NCI-H2081 treated with DMSO at 0.1 percent for 48 hours (cell line): ENCODE measurements around the gene RAMP3.
"Not testable (repeated sequence)": the region's sequence is repeated elsewhere in the genome, so short reads cannot be mapped to it uniquely, and the experiment has no call there.

Source experiments
- DNase-seq: peaks from one replicate; lab custom pipeline; 2025; lab: John Stamatoyannopoulos, UW

RAMP3 gene

GRCh38 chr7:45156516-45157272, 897 bp upstream of the RAMP3 start:
- no peak for DNase-seq

- no peak for DNase-seq
Observed at GRCh38 chr7:45157286-45157652, 322 bp upstream of the RAMP3 start.

DNA sequence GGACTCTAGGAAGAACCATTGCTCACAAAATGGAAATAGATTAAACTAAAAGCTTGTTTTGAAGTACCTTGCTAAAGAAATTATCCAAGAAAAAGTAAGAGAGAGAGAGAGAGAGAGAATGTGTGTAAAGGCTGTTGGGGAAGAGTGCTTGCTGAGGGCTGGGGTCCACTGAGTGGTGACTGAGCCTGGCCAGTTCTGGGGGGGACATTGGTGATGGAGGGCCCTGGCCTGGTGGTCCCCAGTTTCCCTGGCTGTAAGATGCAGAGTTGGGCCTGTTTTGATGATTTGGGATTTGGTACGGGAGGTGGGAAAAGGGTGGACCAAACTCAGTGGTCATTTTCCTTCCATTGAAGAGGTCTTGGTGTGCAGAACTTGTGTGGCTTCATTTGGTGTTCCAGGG, 880 bp downstream of the RAMP3 start:
- no peak for DNase-seq

- no peak for DNase-seq
Observed at GRCh38 chr7:45159296-45159695, 1.7 kb downstream of the RAMP3 start.

GRCh38 chr7:45160417-45160881, 2.9 kb downstream of the RAMP3 start:
- no peak for DNase-seq

DNA sequence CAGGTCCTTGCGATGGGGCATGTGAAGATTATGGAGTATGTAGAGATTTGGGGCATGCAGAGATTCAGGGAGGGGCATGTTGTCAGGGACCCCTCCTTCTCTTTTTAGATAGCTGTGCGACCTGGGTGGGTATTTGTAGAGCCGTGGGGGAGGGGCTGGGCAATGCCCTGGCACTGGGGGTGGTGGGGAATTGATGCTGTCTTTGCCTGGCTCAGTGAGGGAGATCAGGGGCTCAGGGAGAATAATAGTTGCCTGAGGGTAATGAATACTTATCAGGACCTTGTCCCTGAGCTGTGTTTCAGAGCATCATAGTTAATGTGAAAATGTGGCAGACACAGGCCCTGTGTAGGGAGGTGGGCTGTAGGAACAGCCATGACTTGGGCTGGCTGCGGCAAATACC, 3.5 kb downstream of the RAMP3 start:
- no peak for DNase-seq

- no peak for DNase-seq
Observed at GRCh38 chr7:45161842-45162241, 4.3 kb downstream of the RAMP3 start.

GRCh38 chr7:45162311-45162845, 4.8 kb downstream of the RAMP3 start:
- DNase-seq = no peak

- no peak for DNase-seq
Observed at GRCh38 chr7:45162943-45163691, 5.5 kb downstream of the RAMP3 start.

- DNase-seq = no peak
Observed at GRCh38 chr7:45163692-45164052, 6.1 kb downstream of the RAMP3 start.

GRCh38 chr7:45164271-45164670, 6.7 kb downstream of the RAMP3 start:
- not testable (repeated sequence) for DNase-seq

DNA sequence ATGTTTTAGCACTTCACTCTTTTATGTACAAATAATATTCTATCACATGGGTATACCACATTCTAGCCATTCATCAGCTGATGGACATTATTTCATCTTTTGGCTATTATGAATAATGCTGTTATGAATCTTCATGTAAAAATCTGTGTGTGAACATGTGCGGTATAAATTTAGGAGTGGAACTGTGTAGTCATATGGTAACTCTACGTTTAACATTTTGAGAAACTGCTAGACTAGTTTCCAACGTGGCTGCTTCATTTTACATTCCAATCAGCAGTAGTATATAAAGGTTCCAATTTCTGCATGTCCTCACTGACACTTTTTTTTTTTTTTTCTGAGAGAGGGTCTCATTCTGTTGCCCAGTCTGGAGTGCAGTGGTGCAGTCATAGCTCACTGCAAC, 8.3 kb downstream of the RAMP3 start:
- DNase-seq = no peak

- DNase-seq = no peak
Observed at GRCh38 chr7:45171946-45172345, 14.4 kb downstream of the RAMP3 start.

DNA sequence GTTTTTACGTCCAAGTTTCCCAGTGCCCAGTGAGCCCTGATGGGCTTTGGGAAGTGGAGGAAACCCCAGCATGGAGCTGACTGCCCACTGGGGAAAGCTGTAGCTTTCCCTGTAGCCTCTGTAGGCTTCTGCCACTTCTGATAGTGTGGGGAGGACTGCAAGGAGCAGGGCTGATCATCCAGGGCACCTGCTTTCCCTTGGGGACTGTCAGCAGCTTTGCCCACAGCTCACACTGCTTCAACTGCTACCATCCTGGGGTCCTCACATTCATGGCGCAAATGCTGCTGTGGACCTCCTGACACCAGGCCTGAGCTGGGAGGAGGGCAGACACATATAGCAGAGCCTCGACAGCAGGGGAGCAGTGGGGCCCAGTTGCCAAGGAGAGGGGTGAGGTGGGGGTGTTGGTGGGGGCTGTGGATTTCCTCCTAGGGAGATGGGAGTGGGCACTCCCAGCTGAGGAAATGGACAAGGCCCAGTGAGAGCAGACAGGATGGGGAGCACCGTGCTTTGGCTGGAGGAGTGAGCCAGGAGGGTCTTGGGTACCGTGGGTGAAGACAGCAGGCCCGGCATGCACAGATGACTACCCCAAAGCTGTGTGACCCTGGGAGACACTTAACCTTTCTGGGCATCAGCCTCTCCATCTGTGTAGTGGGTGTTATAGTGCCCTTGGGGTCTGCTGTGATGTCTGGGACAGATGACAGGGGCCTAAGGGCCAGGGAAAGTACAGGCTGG, 16.2 kb downstream of the RAMP3 start:
- no peak for DNase-seq

GRCh38 chr7:45174328-45174610, 16.7 kb downstream of the RAMP3 start:
- no peak for DNase-seq

DNA sequence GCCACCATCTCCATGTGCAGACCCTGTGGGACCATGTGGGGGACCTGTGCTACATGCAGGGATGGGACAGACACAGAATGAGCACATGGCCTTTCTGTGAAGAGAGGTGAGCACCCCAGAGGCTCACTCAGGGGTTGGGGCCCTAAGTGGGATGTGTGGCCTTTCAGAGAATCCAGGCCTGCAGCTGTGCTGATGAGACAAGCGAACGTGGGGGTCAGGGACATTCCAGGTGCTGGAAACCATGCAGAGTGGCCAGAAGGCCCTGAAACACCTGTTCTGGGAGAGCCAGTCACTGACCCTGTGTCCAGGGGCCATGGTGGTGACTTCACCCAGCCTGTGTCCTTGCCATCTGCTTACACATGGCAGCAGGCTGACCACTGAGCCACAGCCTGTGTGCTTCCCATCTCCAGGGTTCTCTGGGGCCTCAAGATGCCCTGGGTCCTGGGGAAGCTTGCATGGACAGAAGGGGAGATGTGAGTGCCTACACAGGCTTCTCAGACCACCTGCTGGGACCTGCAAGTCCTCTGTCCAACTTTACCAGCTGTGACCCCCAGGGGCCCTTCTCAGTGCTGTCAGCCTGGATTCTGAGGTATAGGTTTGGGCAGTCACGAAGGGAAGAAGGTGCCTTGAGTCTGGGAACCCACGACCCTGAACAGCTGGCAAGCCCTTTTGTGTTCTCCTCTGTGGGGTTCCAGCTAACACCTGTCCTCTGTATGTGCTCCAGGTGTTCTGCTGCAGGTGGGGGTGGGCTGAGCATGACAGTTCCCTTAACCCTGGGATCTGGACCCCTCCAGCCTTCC, 17.6 kb downstream of the RAMP3 start:
- DNase-seq = no peak

DNA sequence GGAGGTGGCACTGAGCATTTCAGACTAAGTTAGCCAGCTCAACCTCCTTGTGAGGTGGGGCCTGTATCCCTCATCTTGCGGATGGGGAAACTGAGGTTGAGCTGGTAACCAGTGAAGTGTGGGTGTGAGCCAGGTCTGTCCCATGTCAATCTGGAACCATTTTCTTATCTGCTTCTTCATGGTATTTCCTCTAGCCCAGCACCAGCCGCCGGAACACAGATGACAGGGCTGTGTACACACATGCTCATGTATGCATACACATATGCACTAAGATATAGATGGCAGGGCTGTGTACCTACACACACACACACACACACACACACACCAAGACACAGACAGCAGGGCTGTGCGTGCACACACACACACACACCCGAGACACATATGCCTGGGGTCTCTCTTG, 18.5 kb downstream of the RAMP3 start:
- no peak for DNase-seq

- DNase-seq = no peak
Observed at GRCh38 chr7:45176886-45177731, 19.5 kb downstream of the RAMP3 start.

DNA sequence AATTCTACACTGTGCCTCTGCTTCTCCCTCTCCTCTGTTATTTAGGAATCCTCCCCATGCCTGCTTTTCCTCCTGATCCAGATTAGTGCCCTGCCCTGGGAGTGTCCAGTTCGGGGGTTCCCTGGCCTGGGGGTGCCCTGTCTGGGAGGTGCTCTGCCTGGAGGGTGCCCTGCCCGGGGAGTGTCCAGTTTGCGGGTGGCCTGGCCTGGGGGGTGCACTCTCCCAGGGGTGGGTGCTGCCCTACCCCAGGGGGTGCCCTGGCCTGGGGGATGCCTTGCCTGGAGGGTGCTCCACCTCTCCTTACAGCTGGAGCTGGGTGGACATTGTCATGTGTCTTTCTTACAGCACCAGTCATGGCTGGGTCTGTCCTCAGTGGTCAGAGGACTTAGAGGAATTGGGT, 20.2 kb downstream of the RAMP3 start:
- no peak for DNase-seq

DNA sequence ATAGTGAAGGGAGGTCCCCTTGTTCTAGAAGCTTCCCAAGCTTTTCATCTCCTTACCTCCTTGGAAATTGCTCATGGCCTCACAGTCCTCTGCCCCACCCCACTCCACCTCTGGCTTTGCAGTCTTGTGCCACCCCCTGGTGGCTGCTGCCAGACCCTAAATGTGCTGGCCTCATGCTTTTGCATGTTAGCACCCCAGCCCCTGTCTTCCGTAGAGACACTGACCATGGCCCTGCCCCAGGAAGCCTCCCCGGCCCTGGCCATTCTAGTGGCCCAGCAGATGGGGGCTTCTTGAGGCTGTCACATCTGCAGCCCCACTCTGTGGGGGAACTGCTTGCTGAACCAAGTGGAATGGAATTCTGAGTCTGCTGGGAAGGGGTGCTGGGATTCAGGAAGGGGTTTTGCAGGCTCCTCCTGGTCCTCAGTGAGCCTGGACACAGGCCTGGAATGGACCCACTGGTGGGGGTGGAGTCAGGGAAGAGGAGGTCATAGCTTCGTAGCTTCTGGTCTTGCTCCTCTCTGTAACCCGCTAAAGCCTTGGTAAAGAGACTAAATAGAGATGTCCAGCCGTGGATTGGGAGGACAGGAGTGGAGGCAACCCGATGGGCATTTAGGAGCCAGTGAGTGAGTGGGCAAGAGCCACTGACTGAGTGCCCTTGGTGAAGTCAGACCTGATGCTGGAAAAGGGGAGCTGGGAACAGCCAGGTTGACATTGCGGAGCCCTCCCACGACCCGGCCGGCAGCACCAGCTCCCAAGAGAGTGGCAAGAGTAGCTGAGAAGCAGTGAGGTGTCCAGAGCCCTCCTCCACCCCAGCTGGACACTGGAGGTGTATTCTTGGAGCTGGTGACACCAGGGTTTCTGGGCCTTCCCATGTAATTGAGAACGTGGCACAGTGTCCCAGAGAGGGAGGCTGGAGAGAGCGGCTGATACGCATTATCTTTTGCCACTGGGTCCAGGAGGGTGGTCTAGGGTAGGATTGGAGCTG, 20.9 kb downstream of the RAMP3 start:
- no peak for DNase-seq
